ENCODE measurements around the gene SERF2.
"Not testable (repeated sequence)": the region's sequence is repeated elsewhere in the genome, so short reads cannot be mapped to it uniquely, and the experiment has no call there.

- TF ChIP-seq CTCF, POLR2A (IDR thresholded peaks at IDR 0.05): not testable (repeated sequence)
These were observed 22.9 kb downstream of the SERF2 start for GRCh38 chr15:43815064-43815463.

Data from lower leg skin (tissue), 3 donors.